T-helper 22 cell (primary cell): ENCODE results near the gene FAN1.

Experiments used
- DNase-seq: peaks from one replicate; pipeline ENCODE4 v3.0.0-alpha.2; 2020; ENCODE audit warnings: low read depth

FAN1 gene

DNA sequence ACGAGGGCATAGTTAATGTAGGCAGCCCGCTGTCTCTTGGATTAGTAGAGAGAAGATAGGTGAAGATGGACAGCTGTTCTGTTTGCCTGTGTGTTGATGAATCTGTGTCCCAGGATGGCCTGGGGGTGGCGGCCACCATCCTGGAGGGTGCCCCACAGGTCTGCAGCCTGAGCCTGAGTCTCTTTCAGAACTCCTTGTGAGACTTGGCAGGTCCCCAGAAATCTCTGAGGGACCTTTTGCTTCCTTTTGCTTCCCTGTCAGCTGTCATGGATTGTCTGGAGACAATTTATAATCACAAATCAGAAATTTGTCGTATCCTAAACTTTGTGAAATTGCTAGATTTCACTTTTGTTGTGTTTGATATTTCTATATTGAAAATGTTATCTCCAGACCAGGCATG is 17.4 kb downstream of the FAN1 start:
- DNase-seq: no peak

DNA sequence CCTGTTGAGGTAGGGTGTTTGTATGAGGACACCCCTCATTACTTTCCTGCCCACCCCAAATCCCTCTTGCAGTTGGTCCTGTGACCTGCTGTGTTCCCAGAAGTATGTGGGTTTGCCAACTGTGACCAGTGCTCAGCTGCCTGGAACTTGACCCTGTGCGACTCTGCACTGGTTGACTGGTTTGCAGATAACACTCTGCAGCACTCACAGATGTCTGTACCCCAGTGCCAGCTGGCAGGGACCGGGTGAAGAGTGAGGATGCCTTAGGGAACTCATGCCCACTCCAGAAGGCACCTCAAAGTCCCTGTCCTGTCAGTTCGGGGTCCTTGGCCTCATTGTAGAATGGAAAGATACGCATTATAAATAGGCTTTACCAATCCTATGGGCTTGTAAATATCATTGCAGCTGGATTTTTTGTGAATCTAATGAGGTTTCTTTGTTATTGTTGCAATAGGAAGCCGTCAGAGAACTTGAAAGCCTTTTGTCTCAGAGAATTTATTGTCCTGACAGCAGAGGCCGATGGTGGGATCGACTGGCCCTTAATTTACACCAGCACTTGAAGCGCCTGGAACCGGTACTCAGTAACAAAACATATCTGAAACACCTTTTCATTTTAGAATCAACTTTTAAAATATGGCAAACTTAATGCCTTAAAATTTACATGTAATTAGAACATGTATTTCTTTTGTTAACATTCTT is 18.2 kb downstream of the FAN1 start:
- DNase-seq: no peak

DNA sequence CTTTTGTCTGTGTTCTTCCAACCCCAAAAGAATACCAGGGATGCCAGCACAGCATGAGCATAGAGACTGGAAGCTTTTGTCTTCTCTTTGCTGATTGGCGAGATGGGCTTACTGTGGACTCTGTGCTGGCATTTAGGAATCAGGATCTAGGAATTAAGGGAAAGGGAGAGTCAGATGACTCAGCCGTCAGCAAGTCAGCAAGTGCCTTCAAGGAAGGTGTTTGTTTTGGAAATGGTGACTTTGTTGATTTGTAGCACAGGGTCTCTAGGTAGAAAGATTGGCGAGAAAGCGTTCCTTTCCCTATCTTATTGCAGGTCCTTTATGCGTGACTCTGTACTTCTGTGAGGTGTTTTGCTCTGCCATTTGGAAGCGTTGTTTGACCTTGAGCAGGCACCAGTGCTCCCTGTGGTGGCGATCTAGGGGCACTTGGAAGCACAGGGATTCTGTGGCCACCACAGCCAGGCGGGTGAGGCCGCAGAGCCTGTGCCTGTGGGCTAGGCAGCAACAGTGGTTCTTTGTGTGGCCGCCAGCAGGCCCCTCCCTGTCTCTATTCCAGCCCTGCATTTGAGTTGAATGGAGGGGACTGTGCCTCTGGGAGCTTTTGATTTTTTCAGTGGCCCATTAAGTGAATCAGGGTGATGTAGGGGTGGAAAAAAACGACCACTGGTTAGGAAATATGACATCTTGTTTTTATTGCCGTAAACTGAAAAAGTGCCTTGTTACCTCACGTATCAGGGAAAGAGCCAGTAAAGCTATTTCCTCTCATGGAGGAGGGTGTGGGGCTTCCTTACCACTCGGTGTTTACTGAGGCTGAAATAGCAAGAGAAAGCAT is 19.0 kb downstream of the FAN1 start:
- no peak for DNase-seq

DNA sequence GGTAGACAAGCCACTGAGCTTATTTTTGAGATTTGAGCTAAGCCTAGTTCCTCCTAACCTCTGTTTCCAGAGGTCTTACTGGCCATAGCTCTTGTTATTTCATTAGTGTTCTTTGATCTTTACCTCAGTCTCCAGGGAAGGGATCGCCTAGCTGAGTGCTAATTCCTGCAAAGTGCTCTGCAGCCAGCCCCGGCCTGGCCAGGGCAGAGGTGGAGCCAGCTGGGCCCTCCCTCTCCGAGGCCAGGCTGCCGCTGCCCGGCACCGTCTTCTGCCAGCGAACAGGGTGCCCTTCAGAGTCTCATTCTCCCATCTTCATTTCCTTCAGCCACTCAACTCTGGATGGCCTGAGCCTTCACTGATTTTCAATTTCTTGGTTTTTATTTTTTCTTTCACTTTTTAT is 19.7 kb downstream of the FAN1 start:
- no peak for DNase-seq

DNA sequence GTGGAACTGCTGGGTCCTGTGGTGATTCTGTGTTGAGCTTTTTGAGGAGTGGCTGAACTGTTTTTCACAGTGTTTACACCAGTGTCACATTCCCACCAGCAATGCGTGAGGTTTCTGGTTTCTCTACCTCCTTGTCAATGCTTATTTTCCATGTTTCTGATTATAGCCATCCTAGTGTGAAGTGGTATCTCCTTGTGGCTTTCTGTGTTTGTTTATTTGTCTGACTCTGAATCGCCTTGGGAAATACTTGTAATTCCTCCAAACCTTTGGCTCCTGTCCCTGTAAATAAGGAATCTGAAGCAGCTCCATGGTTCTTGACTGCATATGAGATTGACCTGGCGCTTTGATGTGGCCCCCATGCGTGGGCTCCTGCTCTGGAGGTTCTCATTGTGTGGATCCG is 20.6 kb downstream of the FAN1 start:
- no peak for DNase-seq

DNA sequence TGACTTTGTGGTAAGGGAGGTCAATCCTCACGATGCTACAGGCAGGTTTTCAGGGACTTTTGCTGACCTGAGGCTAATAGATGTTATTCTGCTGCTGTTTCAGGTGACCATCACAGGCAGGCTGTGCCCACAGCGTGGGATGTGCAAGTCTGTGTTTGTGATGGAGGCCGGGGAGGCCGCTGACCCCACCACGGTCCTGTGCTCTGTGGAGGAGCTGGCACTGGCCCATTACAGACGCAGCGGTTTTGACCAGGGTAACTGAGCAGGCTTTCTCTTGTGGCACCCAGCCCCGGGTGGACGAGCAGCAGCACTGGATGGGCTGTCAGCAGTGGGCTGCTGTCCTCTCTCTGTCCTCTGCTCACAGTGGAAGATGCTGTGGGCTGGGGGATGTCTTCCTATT is 22.0 kb downstream of the FAN1 start:
- no peak for DNase-seq

DNA sequence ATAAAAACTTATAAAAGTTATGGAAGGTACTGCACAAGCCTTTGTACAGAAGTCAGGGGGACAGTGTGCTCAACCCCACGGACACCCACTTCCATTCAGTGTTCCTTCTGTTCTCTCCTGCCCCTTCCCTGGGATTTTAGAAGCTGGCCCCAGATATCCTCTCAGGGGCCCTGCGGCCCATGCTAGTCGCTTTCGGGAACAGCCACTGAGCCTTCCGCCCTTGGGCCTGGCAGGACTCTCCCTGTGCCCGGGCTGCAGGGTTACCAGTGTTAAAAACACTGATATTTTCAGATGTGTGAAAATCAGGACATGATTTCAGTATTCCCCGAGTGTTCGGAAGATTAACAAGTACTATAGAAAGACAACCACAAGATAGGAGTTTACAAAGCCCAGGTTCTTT is 22.4 kb downstream of the FAN1 start:
- DNase-seq: no peak

DNA sequence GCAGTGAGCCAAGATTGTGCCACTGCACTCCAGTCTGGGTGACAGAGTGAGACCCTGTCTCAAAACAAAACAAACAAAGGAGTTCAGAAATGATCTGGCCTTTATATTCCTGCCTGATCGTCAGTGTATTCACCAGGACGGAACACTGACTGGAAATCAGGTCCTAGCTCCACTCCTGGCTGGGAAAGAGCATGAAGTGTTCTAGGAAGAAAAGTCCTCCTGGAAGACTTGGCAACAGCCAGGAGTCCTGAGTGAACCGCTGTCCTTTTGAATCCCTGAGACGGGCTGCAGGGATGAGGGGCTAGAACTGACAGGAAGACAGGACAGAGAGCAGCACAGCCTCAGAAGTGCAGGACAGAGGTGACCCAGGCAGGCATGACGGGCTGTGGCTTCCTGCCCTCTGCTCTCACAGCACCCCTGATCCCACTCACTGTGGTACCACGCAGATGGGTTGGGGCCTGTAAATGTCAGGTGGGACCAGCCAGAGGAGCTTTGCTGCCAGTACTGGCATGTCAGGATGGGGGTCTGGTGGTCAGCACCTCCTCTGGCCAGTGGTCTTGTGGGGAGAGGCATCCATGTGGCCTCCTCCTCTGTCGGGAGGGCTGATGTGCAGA is 23.5 kb downstream of the FAN1 start:
- no peak for DNase-seq

DNA sequence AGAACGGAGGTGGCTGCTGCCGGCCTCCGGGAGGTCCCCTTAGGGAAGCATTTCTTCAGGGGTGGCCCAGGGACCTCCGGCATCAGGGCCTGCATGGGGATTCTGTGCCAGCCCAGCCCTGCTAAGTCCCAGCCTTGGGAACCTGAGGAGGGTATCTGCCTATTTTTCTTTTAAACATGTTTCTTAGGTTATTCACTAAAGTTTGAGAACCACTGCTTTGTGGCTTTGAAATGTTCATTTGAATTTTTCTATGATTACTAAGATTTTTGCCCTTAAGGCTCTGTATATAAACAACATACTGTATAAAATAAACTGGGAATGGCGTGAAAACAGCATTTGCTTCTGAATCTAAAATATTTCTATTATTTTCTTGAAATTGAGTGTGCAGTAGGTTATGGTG is 24.4 kb downstream of the FAN1 start:
- DNase-seq: no peak

DNA sequence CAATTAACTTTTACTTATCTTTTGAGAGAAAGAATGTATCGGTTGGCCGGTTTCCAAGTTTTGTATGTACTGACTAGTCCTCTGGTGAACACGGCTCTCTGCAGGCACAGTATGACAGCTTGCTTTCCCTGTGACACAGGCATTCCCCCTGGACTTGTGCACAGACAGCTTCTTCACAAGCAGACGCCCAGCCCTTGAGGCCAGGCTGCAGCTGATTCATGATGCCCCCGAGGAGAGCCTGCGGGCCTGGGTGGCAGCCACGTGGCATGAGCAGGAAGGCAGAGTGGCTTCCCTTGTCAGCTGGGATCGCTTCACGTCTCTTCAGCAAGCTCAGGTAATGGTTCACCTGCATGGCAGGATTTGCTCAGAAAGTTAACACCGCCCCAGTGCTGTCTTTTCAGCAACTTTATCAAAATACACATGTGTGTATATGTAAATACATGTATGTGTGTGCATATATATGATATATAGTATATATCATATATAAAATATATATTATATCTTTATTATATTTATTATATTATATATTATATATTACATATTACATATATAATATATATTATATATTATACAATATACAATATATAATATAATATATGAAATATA is 25.5 kb downstream of the FAN1 start:
- no peak for DNase-seq

DNA sequence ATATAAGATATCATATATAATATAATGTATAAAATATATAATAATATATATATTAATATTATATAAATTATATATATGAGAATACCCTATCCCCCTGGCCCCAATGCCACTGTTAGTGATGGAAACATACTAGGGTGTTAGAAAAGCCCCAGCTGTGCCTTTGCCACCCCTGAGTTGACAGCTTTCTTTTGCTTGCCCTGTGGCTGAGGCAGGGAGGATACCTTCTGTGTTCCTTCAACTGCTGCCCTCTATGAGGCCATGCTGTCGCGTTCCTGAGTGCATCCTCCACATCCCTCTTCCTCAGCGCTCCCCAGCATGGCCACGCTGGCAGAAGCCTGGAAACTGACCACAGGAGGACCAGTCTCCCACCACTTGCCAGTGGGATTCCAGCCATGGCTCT is 26.3 kb downstream of the FAN1 start:
- no peak for DNase-seq

DNA sequence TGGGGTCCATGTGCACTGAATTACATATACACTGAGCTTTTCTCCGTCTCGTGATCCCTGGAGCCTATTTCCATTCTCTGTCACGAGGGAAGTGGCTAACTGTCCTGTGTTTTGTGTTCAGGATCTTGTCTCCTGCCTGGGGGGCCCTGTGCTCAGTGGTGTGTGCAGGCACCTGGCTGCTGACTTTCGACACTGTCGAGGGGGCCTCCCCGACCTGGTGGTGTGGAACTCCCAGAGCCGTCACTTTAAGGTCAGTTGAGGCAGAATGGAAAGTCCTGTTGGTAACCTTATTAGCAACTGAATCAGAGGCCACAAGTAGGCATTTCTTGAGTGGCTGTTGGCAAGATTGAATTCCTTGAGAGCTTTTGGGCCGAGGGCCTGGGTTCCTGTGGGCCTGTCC is 26.7 kb downstream of the FAN1 start:
- DNase-seq: no peak

DNA sequence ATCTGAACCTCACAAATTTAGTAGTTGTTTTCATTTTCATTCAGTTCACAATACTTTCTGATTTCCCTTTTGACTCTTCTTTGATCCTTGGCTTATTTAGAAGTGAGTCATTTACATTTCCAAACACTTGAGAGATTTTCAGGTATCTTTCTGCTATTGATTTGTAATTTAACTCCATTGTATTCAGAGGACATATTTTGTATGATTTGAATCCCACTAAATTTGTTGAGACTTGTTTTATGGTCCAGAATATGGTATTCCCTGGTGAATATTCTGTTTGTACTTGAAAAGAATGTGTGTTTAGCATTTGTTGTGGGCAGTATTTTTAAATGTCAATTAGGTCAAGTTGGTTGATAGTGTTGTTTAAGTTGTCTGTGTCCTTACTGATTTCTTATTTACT is 29.6 kb downstream of the FAN1 start:
- DNase-seq: no peak

DNA sequence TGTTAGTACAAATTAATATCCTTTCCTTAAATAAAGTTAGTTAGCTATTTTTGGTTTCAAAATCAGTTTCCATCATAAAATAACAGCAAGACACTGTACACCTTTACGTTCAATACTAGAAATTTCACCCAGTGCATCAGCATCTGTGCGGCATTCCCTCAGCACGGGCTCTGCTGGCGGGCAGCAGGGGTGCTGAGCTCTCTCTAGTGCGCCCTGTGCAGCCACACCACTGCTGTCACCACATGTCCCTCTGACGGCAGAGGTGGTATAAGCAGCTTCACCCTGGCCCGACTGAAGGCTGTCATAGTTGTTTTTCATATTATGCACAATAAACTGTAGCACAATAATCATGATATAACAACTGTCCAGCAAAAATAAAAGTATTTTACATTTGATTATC is 35.4 kb downstream of the FAN1 start:
- no peak for DNase-seq

DNA sequence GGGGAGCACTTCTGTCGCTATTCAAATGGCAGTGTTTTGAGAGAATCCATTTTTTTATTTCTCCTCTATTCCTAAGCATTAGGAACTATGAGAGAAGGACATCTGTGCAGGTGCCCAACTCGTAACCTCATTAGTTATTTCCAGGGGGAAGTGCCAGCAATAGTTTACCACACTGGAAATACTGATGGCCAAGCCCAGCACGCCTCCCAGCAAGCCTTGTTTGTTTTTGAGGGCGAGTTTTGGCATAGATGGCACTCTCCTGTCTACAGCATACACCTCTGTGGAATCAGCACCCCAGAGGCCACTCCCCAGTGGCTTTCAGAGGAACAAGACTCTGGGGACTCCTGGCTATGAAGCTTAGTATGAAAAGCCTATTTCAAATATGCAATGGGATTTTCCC is 36.6 kb downstream of the FAN1 start:
- DNase-seq: no peak

DNA sequence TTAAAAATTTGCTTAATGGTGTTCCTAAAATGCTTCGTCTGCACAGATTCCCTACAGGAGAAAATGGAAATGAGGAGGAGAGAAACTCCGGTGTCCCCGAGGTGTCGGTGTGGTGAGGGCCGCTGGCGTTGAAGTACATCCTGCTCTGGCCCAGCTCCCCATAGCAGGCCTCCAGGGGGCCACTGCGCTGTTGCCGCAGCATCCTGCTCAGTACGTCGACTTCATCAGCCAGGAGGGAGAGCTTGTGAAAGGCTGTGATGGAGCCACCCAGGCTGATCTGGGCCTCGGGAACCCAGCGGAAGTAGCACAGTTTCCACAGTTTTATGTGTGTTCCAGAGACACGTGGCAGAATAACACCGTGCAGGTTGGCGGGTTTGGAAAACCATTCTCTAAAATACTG is 37.8 kb downstream of the FAN1 start:
- DNase-seq: no peak

DNA sequence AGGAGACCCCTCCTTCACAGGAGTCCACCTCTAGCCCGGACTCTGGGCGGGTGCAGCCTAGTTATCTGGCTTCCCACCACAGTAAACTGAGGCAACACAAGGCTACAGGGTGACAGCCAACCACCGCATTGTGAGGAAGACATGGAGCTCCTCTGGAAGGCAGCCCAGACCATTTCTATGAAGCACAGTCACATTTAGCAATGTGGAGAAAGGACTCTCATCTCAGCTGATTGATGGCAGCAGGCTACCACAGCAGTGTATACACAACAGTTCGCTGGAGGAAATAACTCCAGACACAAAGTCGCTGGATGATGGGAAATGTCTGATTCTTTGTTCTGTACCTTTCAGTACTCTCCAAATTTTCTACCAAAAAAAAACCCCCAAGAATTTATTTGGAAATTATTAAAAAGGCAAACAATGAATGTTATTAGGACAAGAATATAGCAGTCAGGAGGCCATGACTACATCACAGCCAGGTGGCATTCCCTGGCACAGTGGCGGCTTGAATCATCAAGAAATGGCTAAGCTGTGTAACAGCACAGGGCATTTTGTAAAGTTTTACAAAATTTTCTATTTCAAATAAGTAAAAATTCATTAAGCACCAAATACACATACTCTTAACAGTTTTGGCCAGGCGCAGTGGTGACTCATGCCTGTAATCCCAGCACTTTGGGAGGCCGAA is 40.1 kb downstream of the FAN1 start:
- no peak for DNase-seq

DNA sequence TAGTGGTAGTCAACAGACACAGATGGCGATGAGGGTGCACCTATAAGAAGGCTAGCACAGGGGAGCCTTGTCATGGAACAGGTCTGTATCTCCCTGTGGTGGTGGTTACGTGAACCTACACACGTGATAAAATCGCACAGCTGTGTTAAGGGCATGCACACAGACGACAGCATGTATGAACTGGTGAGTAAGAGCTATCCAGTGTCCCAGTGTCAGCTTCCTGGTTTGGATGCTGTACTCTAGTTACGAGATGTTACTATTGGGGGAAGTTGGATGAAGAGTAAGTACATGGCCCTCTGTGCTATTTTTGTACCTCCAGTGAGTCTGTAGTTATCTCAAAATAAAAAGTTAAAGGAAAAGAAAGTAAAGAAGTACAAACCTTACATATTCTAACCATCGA is 49.5 kb downstream of the FAN1 start:
- no peak for DNase-seq

DNA sequence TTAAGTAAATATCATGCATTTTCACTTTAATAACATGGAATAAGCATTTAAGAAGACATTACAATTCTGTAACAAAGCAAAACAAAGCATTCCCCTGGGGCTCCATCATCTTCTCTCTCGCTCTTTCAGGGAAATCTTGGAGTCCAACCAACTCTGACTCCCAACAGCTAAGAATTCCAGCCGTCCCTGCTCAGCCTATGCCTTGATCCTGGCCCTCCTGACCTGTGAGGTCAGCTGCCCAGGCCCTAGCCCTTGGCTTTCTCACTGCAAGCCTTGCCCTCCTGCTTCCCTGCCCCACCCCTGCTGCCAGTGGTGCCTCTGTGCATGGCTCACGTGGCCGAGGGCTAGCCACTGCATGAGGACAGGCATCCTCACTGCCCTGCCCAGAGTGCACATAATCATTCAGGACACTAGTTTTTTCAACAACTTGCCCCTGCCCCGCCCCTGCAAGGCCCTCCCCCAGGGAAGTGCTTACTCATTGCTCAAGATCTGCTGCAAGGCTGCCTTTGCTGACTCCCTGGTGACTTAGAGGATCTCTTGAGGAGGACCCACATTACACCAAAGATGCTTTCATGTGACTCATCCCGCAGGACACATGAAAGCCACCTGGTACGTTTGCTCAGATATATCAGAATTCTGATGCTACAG is 50.1 kb downstream of the FAN1 start:
- DNase-seq: no peak

DNA sequence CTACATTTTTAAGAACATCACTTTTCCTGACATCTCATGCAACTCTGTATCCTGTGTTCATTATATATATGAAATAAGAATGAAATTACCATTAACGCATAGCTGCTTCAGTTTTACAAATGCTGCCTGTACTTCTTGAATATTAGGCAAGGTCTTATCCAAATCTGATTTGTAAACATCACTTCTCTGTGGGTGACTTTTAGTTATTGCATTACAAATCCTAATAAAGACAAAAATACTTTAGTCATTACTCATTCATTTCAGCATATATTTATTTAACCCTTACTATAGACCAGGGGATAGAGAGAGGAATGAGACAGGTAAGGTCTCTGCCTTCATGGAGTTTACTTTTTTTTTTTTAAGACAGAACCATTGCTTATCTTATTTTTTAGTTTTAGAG is 51.0 kb downstream of the FAN1 start:
- no peak for DNase-seq

DNA sequence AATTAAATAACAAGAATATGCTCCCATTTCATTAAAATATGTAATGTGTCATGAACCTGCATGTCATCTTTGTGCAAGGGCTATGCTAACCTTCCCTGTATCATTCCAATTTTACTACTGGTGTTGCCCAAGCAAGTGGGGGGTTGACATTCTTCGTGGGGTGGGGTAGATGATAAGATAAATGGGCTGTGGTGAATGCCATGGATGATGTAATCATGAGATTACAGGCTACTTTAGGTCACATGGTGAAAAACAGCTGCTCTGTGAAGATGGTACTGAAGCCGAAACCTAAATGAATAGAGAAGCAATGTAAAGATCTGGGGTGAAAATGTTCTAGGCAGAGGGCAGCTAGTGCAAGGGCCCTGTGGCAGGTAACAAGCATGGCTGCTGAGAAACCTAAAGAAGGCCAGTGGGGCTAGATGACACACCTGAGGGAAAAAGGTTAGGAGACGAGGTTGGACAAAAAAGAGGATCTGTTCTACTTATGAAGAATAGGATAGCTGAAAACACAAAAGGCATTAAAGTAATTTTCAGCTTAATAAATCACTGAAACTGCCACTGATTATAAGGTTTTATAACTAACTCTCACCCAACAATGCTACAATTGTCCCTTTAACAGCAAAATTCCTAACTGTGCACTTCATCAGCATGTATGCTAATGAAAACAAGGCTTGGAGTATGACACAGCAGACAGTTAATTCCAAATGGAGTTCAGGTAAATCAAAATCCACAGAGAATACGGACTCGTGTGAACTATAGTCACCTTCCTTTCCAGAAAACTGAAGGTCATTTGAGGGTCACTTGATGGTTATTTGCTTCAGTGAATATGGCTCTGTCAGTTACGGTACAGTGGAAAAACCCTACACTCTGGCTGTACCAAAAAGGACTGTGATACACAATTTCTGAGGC is 52.8 kb downstream of the FAN1 start:
- DNase-seq: no peak
